ENCODE measurements around the gene CEMIP2. TPM values are rescaled to one million over a fixed set of nuclear protein-coding genes. Genes with fewer than 3 reads are reported as not detected.

The CEMIP2 gene
- polyA plus RNA-seq, 1 of the 3 experiments (the other 2 are of a cell fraction): 39.8 TPM

DNA sequence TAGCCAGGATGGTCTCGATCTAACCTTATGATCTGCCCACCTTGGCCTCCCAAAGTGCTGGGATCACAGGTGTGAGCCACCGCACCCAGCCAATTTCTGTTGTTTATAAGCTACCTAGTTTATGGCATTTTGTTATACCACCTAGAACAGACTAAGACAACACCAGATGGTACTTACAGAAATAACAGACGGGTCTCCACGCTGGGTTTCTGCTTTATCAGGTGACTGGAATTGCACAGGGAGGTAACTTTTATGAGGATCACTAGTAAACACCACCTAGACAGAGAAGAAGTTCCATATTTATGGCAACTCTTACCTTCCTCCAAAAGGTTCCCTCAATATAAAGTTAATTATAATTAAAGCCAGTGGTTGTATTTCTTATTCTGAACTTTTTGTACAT is 74.0 kb downstream of the CEMIP2 start:
- TF ChIP-seq, protein P1, sequence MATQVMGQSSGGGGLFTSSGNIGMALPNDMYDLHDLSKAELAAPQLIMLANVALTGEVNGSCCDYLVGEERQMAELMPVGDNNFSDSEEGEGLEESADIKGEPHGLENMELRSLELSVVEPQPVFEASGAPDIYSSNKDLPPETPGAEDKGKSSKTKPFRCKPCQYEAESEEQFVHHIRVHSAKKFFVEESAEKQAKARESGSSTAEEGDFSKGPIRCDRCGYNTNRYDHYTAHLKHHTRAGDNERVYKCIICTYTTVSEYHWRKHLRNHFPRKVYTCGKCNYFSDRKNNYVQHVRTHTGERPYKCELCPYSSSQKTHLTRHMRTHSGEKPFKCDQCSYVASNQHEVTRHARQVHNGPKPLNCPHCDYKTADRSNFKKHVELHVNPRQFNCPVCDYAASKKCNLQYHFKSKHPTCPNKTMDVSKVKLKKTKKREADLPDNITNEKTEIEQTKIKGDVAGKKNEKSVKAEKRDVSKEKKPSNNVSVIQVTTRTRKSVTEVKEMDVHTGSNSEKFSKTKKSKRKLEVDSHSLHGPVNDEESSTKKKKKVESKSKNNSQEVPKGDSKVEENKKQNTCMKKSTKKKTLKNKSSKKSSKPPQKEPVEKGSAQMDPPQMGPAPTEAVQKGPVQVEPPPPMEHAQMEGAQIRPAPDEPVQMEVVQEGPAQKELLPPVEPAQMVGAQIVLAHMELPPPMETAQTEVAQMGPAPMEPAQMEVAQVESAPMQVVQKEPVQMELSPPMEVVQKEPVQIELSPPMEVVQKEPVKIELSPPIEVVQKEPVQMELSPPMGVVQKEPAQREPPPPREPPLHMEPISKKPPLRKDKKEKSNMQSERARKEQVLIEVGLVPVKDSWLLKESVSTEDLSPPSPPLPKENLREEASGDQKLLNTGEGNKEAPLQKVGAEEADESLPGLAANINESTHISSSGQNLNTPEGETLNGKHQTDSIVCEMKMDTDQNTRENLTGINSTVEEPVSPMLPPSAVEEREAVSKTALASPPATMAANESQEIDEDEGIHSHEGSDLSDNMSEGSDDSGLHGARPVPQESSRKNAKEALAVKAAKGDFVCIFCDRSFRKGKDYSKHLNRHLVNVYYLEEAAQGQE (IDR thresholded peaks at IDR 0.05; ENCODE audit: low read depth, low read length): no peak
- TF ChIP-seq RXRA (IDR thresholded peaks at IDR 0.05; ENCODE audit: borderline replicate concordance, low read depth) (no peak), MXI1 (IDR thresholded peaks at IDR 0.05; ENCODE audit: low read depth, low read length) (no peak), GABPA (IDR thresholded peaks at IDR 0.05; ENCODE audit: low read depth) (no peak), EZH2phosphoT487 (IDR thresholded peaks at IDR 0.05; ENCODE audit: borderline replicate concordance, low read depth) (no peak), MEF2A (IDR thresholded peaks at IDR 0.05; ENCODE audit: borderline replicate concordance, low read depth) (no peak), JUND (IDR thresholded peaks at IDR 0.05) (no peak), RAD21 (IDR thresholded peaks at IDR 0.05; ENCODE audit: low read length) (no peak)
- TF ChIP-seq, protein P2, sequence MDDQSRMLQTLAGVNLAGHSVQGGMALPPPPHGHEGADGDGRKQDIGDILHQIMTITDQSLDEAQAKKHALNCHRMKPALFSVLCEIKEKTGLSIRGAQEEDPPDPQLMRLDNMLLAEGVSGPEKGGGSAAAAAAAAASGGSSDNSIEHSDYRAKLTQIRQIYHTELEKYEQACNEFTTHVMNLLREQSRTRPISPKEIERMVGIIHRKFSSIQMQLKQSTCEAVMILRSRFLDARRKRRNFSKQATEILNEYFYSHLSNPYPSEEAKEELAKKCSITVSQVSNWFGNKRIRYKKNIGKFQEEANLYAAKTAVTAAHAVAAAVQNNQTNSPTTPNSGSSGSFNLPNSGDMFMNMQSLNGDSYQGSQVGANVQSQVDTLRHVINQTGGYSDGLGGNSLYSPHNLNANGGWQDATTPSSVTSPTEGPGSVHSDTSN (IDR thresholded peaks at IDR 0.05): no peak
- TF ChIP-seq, protein P3, sequence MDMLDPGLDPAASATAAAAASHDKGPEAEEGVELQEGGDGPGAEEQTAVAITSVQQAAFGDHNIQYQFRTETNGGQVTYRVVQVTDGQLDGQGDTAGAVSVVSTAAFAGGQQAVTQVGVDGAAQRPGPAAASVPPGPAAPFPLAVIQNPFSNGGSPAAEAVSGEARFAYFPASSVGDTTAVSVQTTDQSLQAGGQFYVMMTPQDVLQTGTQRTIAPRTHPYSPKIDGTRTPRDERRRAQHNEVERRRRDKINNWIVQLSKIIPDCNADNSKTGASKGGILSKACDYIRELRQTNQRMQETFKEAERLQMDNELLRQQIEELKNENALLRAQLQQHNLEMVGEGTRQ (IDR thresholded peaks at IDR 0.05; ENCODE audit: borderline replicate concordance, low read depth, low read length): no peak
- Histone ChIP-seq H2AFZ (ENCODE audit: low read depth) (no peak overlapping the region), H3K4me1 (ENCODE audit: control insufficient read depth in 1 of 2, insufficient read depth in 2 of 2, low read depth in 1 of 2, low read length in 1 of 2) (no peaks in the 10 kb centered on the region), H3K9ac (no peak overlapping the region), H3F3A (replicated peaks; ENCODE audit: insufficient read depth) (peaks cover 3% of the 10 kb centered on the region), H3K27me3 (ENCODE audit: insufficient read depth) (no peaks in the 10 kb centered on the region), H3K9me3 (no peaks in the 10 kb centered on the region), H3K36me3 (replicated peaks in 1 of 2; ENCODE audit: control insufficient read depth in 1 of 2, insufficient read depth in 2 of 2, low read length in 1 of 2) (peaks cover 6 to 16% of the 10 kb centered on the region in 2 experiments), H3K4me3 (ENCODE audit: low read depth in 2 of 2, low read length in 1 of 2) (no peak overlapping the region), H3K9me2 (no peaks in the 10 kb centered on the region), H3K27ac (ENCODE audit: low read depth in 2 of 2, low read length in 1 of 2) (no peak overlapping the region), H4K20me1 (ENCODE audit: insufficient read depth) (no peaks in the 10 kb centered on the region), H3K79me2 (ENCODE audit: insufficient read depth) (no peaks in the 10 kb centered on the region), H3K4me2 (no peak overlapping the region)
- DNase-seq: no peak
- WGBS (ENCODE audit: low lambda C conversion rate): 57% methylated on average over 4 of the region's 4 CpGs
- CTCF ChIA-PET: no interaction called here
- POLR2A ChIA-PET: no interaction called here

DNA sequence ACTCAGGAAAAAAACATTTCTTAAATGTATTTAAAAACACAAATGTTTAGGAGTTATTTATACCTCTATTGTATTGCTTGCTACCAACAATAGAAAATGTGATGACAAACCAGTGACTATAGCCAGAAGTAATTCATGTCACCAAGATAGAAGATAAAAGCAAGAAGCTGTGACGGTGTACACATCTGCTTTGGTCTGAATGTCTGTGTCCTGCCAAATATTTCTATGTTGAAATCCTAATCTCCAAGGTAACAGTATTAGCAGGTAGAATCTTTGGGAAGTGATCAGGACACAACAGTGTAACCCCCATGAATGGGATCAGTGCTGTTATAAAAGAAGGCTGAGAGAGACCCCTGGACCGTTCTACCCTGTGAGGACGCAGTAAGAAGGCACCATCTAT is 74.7 kb downstream of the CEMIP2 start:
- 79% methylated on average over 3 of the region's 3 CpGs for WGBS (ENCODE audit: low lambda C conversion rate)
- TF ChIP-seq NRF1 (IDR thresholded peaks at IDR 0.05; ENCODE audit: low read depth, low read length): no peak
- TF ChIP-seq FOXM1 (IDR thresholded peaks at IDR 0.05; ENCODE audit: low read depth): no peak
- no peak for TF ChIP-seq POLR2AphosphoS5 (IDR thresholded peaks at IDR 0.05; ENCODE audit: low read depth, low read length)
- no peak for TF ChIP-seq SIN3A (IDR thresholded peaks at IDR 0.05; ENCODE audit: borderline replicate concordance, low read depth, low read length)
- ChIA-PET POLR2A (no interaction called here), CTCF (no interaction called here)
- Histone ChIP-seq H3K4me1 (ENCODE audit: control insufficient read depth in 1 of 2, insufficient read depth in 2 of 2, low read depth in 1 of 2, low read length in 1 of 2) (no peaks in the 10 kb centered on the region), H3K27ac (ENCODE audit: low read depth in 2 of 2, low read length in 1 of 2) (no peak overlapping the region), H3K9me2 (no peaks in the 10 kb centered on the region), H3K9me3 (no peaks in the 10 kb centered on the region), H3K27me3 (ENCODE audit: insufficient read depth) (no peaks in the 10 kb centered on the region), H3K9ac (no peak overlapping the region), H3F3A (replicated peaks; ENCODE audit: insufficient read depth) (peaks cover 3% of the 10 kb centered on the region), H3K79me2 (ENCODE audit: insufficient read depth) (no peaks in the 10 kb centered on the region), H3K4me3 (ENCODE audit: low read depth in 2 of 2, low read length in 1 of 2) (no peak overlapping the region), H2AFZ (ENCODE audit: low read depth) (no peak overlapping the region), H4K20me1 (ENCODE audit: insufficient read depth) (no peaks in the 10 kb centered on the region), H3K36me3 (replicated peaks in 1 of 2; ENCODE audit: control insufficient read depth in 1 of 2, insufficient read depth in 2 of 2, low read length in 1 of 2) (peaks cover 6 to 13% of the 10 kb centered on the region in 2 experiments), H3K4me2 (no peak overlapping the region)
- DNase-seq: no peak
